Nephron (organoid): ENCODE results near the gene PHF14.
A peak's percentile ranks its signal among the peaks of the same experiment; 100 is the strongest.

Source experiments
- H3K27ac Mint-ChIP-seq, 3 experiments: 2 replicates each; pipeline ENCODE4 v1.8.0; 2020; ENCODE audit warnings: mixed read lengths in 3 of 3, mild to moderate bottlenecking in 2 of 3, moderate library complexity in 1 of 3
- H3K27me3 Mint-ChIP-seq: 2 replicates; pipeline ENCODE4 v1.8.0; 2021; ENCODE audit warnings: low read depth, mild to moderate bottlenecking, moderate library complexity, mixed read lengths
- H3K36me3 Mint-ChIP-seq: 2 replicates; pipeline ENCODE4 v1.8.0; 2020; ENCODE audit warnings: low read depth, mixed read lengths
- H3K4me1 Mint-ChIP-seq: 2 replicates; pipeline ENCODE4 v1.8.0; 2020; ENCODE audit warnings: mixed read lengths
- H3K4me3 Mint-ChIP-seq, 3 experiments: 2 replicates each; pipeline ENCODE4 v1.8.0; 2020; ENCODE audit warnings: mild to moderate bottlenecking in 3 of 3, mixed read lengths in 3 of 3, moderate library complexity in 2 of 3
- H3K9me3 Mint-ChIP-seq: 2 replicates; pipeline ENCODE4 v1.8.0; 2020; ENCODE audit warnings: mixed read lengths
- CTCF ChIP-seq, 3 experiments: fragments of 200-600 bp; sonication (generic); IDR thresholded peaks; one replicate each; pipeline ENCODE4 v1.5.0; 2021; ENCODE audit warnings: antibody characterized with exemption in 3 of 3; ENCODE audit not compliant: unreplicated experiment in 3 of 3

Gene PHF14

DNA sequence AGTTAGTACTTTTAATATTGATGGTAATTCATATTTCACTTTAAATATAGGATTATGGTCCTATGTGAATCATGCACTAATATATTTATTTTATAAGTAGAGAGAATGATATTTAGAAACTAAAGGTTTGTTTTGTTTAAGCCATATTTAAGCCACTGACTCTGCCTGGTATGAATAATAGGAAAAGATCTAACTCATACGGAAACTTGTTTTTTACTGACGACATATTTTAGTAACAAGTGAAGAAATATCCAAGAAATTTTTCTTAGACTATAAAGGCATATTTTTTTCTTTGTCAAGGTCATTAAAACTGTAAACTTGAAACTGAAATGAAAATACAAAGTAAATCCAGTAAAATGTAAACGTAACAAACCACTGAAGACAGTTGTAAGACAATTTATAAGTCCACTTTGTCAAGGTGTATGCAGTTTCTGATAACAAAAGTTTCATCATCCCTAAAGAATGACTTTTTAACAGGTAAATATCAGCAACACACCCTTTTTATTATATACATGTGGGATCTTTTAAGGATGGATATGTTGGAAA lies 147.1 kb downstream of the PHF14 start:
- no peak overlapping the region for H3K4me3 Mint-ChIP-seq
- TF ChIP-seq CTCF (IDR thresholded peaks at IDR 0.05; ENCODE audit: unreplicated experiment in 3 of 3): no peak
- peaks cover 27% of the 10 kb centered on the region for H3K36me3 Mint-ChIP-seq
- H3K9me3 Mint-ChIP-seq: no peaks in the 10 kb centered on the region
- H3K27ac Mint-ChIP-seq: no peak overlapping the region
- peaks cover 8% of the 10 kb centered on the region for H3K4me1 Mint-ChIP-seq
- H3K27me3 Mint-ChIP-seq: no peaks in the 10 kb centered on the region

DNA sequence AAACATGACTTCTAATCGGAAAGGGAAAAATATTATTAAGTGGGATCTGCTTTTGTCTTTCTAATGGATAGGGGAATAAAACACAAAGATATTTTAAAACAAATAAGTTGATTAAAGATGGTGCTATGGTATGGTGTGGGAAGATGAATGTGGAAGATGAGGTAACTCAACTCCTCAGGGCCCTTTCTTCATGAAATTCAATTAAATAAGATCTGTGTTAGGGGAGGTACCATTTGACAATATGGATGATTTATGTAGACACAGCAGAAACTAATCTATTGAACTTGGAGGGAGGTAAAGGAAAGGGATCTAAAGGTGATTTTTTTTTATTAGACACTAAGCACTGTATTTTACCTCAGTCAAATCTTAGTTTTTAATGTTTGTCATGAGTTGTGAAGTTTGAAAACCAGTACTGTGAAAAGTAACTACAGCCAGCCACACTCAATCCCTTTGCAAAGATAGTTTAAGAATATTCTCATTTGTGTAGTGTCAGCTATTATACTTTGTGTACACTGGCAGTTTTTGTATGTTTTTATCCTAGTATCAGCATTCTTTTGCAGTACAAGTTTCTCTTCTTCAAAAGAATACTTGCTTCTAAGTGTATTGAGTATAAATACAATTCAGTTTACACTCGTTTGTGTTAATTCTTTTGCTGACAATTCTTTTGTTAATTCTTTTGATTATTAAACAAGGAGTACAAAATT lies 151.3 kb downstream of the PHF14 start:
- Mint-ChIP-seq H3K27ac (peak overlapping the region; percentile 66 to 77 (median 68)), H3K9me3 (no peaks in the 10 kb centered on the region), H3K4me3 (peak overlapping the region in 1 of 3 experiments; percentile 3), H3K4me1 (peaks cover 46% of the 10 kb centered on the region), H3K36me3 (peaks cover 18% of the 10 kb centered on the region), H3K27me3 (no peaks in the 10 kb centered on the region)
- no peak for TF ChIP-seq CTCF (IDR thresholded peaks at IDR 0.05; ENCODE audit: unreplicated experiment in 3 of 3)

- Mint-ChIP-seq H3K4me3 (no peak overlapping the region), H3K27me3 (no peaks in the 10 kb centered on the region), H3K27ac (peak overlapping the region; percentile 85 to 91 (median 87)), H3K4me1 (peaks cover 56% of the 10 kb centered on the region), H3K36me3 (peaks cover 18% of the 10 kb centered on the region), H3K9me3 (no peaks in the 10 kb centered on the region)
- no peak for TF ChIP-seq CTCF (IDR thresholded peaks at IDR 0.05; ENCODE audit: unreplicated experiment in 3 of 3)
These were observed 153.6 kb downstream of the PHF14 start for GRCh38 chr7:11127114-11127785.

GRCh38 chr7:11127988-11128387 lies 154.3 kb downstream of the PHF14 start:
- peaks cover 56% of the 10 kb centered on the region for H3K4me1 Mint-ChIP-seq
- no peak for TF ChIP-seq CTCF (IDR thresholded peaks at IDR 0.05; ENCODE audit: unreplicated experiment in 3 of 3)
- H3K9me3 Mint-ChIP-seq: no peaks in the 10 kb centered on the region
- peak overlapping the region in 2 of 3 experiments; percentile 11 to 22 for H3K4me3 Mint-ChIP-seq
- H3K27ac Mint-ChIP-seq: peak overlapping the region; percentile 85 to 91 (median 87)
- no peaks in the 10 kb centered on the region for H3K27me3 Mint-ChIP-seq
- peaks cover 15% of the 10 kb centered on the region for H3K36me3 Mint-ChIP-seq

DNA sequence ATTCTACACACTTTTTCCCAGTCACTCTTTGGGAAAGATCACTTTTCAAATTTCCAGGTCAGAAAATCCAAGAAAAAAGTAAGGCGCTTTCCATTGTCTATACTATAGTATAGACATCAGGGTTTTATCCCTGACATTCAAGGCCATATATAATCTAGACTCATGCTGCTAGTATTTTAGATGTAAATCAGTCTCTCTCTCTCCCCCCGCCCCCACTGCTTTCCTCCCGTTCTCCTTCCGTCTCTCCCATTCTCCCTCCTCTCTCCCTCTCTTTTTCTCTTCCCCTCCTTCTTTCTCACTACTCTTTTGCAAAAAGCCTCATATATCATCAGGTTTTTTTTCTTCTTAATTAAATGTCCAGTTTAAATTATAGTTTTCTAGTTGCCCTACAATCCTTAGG lies 154.8 kb downstream of the PHF14 start:
- Mint-ChIP-seq H3K9me3 (no peaks in the 10 kb centered on the region), H3K27ac (peak overlapping the region; percentile 85 to 91 (median 87)), H3K27me3 (no peaks in the 10 kb centered on the region), H3K4me1 (peaks cover 57% of the 10 kb centered on the region), H3K4me3 (peak overlapping the region in 2 of 3 experiments; percentile 11 to 22), H3K36me3 (peaks cover 14% of the 10 kb centered on the region)
- no peak for TF ChIP-seq CTCF (IDR thresholded peaks at IDR 0.05; ENCODE audit: unreplicated experiment in 3 of 3)
